Brain pericyte (primary cell): ENCODE results near the gene MAN2A2.

Experiments used
- DNase-seq: peaks from one replicate; pipeline ENCODE4 v3.0.0-alpha.2; 2012; ENCODE audit warnings: low read depth, low spot score

Gene MAN2A2

GRCh38 chr15:90942354-90943120, 39.4 kb downstream of the MAN2A2 start:
- DNase-seq: no peak

DNA sequence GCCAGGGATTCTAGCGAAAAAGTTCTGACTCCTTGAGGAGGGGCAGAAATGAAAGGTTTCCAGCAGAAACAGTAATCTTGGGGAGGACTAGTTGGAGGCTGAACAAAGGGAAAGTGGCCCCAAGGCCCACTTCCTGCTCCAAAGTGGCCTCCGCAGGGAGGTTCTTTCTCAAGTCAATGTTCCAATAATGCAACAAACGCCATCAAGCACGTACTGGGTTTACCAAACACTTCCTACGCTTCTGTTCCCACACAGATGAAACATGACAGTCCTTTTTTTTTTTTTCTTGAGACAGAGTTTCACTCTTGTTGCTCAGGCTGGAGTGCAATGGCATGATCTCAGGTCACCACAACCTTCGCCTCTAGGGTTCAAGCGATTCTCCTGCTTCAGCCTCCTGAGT, 42.0 kb downstream of the MAN2A2 start:
- DNase-seq: no peak

- DNase-seq: no peak
These were observed 43.4 kb downstream of the MAN2A2 start for GRCh38 chr15:90946538-90946937.

- DNase-seq: no peak
These were observed 44.0 kb downstream of the MAN2A2 start for GRCh38 chr15:90946941-90947576.

- DNase-seq: no peak
These were observed 44.7 kb downstream of the MAN2A2 start for GRCh38 chr15:90947577-90948357.

DNA sequence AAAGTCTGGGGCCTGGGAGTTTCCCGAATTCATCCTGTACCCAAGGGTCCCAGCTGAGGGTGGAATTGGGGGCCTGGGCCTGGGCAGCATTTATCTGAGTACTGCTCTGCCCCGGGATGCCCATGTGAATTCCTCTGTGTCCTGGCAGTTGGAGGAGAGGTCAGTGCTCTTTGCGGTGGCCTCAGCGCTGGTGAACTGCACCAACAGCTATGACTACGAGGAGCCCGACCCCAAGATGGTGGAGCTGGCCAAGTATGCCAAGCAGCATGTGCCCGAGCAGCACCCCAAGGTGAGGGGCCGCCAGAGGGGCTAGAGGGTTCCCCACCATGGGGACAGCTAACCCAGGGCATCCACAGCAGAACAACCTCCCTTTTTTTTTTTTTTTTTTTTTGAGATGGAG, 45.4 kb downstream of the MAN2A2 start:
- DNase-seq: no peak

DNA sequence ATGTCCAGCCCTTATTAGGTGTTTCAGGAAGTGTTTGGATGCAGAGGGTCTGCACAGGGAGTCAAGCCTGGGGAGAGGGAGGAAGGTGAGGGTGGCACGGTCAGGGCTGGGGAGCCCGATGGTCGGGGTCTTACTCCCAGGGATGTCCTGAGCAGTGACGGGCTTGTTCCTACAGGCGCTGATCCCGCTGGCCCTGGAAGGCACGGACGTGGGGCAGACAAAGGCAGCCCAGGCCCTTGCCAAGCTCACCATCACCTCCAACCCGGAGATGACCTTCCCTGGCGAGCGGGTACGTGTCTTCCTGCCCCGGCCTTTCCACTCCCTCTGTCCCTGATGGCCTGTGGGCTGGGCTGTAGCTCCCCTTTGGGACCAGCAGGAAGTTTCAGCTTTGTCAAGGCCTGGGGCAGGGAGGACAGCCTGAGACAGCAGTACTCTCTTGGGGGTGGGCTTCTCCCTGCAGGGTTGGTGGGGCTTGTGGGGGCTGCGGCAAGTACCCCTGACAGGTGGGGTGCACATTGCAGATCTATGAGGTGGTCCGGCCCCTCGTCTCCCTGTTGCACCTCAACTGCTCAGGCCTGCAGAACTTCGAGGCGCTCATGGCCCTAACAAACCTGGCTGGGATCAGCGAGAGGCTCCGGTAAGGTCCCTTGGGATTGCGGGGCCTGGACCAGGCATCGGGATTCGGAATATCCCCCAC, 47.0 kb downstream of the MAN2A2 start:
- DNase-seq: no peak

GRCh38 chr15:90950676-90951075, 47.6 kb downstream of the MAN2A2 start:
- DNase-seq: no peak

- DNase-seq: no peak
These were observed 50.0 kb downstream of the MAN2A2 start for GRCh38 chr15:90952901-90953677.

GRCh38 chr15:90953947-90954711, 51.0 kb downstream of the MAN2A2 start:
- no peak for DNase-seq

DNA sequence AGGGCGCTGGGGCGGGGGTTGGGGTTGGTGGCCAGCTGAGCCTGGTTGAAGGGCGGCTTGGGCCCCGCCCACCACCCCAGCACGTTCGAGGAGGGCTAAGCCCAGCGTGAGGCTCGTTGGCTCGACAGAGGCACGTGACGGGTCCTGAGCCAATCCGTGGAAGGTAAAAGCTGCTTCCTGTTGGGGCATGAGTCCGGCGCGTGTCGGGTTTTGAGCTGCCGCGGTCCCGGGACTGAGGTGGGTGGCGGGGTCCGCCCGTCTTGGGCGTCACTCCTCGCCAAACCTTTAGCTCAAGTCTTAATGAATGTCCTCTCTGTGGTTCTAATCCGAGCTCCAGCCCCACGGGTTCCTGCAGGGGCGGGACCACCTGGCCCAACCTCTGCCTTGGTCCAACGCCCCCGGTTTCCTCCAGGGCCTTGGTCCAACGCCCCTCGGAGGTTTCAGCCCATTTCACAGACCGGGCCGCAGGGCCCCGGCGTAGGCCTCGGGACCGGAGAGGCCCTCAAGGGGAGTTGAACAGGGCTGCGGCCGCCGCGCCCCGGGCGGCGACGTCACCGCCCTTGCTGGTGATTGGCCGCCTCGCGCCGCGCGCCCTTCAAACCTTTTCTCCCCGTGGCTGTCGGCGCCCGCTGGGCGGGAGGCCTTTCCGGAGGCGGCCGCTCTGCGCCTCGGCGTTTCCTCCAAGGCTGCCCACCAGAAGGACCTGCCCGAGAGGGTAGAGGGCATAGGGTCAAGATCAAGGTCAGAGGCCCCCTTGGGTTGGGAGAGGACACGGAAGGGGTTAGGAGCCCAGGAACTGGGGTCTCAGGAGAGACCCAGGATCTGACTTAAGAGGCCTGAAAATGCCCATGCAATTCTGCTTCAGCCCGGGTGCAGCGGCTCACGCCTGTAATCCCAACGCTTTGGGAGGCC, 51.9 kb downstream of the MAN2A2 start, which contains the start of gene RCCD1:
Gene RCCD1, plus strand, starts transcription at position 173 of the 912 bp plus-strand sequence. CDS start 1,851 bp downstream, outside the sequence.
- DNase-seq: peak; percentile 78

GRCh38 chr15:90955624-90956273, 52.6 kb downstream of the MAN2A2 start:
- no peak for DNase-seq

- no peak for DNase-seq
These were observed 53.4 kb downstream of the MAN2A2 start for GRCh38 chr15:90956274-90957030.

- no peak for DNase-seq
These were observed 54.1 kb downstream of the MAN2A2 start for GRCh38 chr15:90957031-90957790.

- no peak for DNase-seq
These were observed 54.7 kb downstream of the MAN2A2 start for GRCh38 chr15:90957791-90958190.

DNA sequence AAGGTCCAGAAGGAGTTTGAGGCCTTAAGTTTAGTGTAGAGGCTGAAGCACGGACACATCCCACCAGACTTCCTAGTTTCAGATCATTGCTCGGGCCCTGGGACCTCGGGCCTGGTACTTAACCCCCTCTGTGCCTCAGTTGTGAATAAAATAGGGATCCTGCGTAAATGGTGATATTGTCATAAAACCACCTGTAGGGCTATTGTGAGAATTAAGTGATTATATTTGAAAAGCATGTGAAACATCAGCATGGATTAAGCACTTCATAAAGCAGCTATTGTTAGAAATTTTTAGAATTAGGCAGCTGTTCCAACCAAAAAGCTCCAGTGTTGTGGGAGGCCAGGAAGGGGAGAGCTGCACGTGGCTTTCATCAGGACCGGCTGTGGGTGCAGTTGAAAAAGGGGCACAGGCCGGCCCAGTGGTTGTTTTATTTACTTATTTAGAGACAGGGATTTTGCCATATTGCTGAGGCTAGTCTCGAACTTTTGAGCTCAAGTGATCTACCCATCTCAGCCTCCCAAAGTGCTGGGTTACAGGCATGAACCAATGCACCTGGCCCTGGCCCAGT, 56.0 kb downstream of the MAN2A2 start:
- no peak for DNase-seq

GRCh38 chr15:90959894-90960293, 56.8 kb downstream of the MAN2A2 start:
- DNase-seq: no peak
